T-helper 9 cell (primary cell): ENCODE measurements around the gene NANP.
"Not testable (repeated sequence)": the region's sequence is repeated elsewhere in the genome, so short reads cannot be mapped to it uniquely, and the experiment has no call there.

ENCODE experiments used
- DNase-seq: peaks from one replicate; pipeline ENCODE4 v3.0.0-alpha.2; 2020

NANP gene

DNA sequence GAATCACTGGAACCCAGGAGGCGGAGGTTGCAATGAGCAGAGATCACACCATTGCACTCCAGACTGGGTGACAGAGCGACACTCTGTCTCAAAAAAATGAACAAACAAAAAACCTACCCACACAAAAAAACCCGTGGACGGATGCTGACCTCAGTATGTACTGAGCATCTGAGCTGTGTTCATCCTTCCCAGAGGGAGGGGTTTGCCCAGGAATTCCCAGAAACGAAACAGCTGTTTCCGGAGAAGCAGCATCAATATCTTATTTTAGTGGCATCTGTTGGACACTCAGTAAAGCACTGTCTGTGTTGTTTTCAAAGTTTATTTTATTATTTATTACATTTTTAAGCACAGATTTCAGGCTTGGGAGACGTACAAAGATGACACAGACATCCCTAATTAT is 18.7 kb downstream of the NANP start:
- DNase-seq = no peak

GRCh38 chr20:25604611-25605010 is 19.2 kb downstream of the NANP start:
- DNase-seq = no peak

DNA sequence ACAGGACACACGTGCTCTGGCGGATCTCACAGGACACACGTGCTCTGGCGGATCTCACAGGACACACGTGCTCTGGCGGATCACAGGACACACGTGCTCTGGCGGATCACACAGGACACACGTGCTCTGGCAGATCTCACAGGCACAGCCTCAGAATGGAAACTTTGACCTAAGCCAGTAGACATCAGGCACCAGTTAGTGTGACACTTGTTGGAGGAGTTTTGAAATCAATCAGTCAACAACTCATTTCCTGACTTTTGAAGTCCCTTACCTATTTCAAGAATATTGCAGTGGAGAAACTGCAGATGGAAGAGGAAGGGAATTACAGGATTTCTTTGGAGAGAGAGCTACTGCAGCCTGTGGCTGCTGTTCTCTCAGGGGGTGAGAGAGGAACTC is 20.9 kb downstream of the NANP start:
- not testable (repeated sequence) for DNase-seq

DNA sequence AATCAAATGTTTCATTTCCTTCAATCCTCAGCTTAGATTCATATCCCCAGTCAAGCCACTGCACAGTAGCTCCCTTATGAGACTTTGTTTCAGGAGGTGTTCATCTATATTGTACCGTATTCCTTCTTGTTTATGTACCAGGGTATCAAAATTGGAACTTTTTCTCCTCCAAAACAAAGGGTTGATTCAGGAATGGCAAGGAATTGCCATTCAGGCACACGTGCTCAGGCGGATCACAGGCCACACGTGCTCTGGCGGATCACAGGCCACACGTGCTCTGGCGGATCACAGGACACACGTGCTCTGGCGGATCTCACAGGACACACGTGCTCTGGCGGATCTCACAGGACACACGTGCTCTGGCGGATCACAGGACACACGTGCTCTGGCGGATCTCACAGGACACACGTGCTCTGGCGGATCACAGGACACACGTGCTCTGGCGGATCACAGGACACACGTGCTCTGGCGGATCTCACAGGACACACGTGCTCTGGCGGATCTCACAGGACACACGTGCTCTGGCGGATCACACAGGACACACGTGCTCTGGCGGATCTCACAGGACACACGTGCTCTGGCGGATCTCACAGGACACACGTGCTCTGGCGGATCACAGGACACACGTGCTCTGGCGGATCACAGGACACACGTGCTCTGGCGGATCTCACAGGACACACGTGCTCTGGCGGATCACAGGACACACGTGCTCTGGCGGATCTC is 21.5 kb downstream of the NANP start:
- not testable (repeated sequence) for DNase-seq

DNA sequence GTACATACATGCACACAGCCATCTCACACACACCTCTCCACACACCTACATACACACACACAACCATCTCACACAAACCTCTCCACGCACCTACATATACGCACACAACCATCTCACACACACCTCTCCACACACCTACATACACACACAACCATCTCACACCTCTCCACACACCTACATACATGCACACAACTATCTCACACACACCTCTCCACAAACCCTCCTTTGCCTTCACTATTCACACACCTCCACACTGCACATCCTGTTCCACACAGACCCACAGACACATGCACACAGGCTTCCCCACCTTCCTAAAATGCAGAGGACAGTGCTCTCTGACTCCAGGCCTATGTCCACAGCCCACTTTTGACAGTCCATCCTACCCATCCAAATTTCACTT is 22.2 kb downstream of the NANP start:
- DNase-seq = no peak

GRCh38 chr20:25600632-25601031 is 23.2 kb downstream of the NANP start:
- DNase-seq = no peak

- no peak for DNase-seq
Observed at GRCh38 chr20:25592135-25592852, 31.5 kb downstream of the NANP start.

DNA sequence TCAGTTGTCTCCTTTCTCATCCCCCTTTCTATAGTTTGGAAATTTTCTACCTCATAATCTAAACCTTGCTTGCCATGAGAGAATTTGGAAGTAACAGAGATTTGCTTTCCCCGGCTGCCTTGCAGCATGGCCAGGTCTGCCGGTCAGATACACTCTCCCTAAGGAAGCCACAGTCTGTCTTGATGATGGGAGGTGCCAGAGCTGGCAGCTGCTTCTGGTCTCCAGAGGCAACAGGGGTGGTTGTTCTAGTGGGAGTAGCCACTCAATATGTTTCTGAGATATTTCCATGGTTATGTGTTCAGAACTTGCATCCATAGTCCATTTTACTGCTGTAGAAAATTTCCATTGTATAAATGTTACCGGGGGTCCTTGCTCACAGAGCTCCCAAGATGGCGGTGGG is 33.0 kb downstream of the NANP start:
- not testable (repeated sequence) for DNase-seq

DNA sequence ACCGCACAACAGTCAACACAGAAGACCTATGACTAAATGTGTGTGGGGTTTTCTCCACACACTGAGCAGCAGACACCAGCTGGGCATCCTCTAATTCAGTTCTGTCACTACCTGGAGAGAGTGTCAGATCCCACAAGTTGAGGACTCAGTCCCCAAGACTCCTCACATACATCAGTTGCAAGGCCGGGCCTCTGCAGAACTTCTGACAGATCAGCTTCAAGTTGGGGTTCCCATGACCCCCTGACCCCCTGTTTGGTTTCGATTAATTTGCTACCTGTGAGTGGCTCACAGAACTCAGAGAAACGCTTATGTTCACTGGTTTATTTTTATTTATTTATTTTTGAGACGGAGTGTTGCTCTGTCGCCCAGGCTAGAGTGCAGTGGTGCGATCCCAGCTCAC is 35.3 kb downstream of the NANP start:
- no peak for DNase-seq

- no peak for DNase-seq
Observed at GRCh38 chr20:25587536-25587935, 36.3 kb downstream of the NANP start.

DNA sequence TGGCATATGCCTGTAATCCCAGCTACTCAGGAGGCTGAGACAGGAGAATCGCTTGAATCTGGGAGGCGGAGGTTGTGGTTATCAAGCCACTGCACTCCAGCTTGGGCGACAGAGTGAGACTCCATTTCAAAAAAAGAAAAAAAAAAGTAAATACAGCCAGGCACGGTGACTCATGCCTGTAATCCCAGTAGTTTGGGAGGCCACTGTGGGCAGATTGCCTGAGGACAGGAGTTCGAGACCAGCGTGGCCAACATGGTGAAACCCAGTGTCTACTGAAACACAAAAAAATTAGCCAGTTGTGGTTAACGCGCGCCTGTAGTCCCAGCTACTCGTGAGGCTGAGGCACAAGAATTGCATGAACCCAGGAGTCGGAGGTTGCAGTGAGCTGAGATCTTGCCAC is 36.9 kb downstream of the NANP start:
- DNase-seq = no peak

- DNase-seq = peak; percentile 6
Observed at GRCh38 chr20:25584905-25585704, 38.7 kb downstream of the NANP start, which contains the start of gene NINL. Gene NINL (minus strand): TSS chr20:25585531. CDS start chr20:25526587, 58,944 bp downstream.

DNA sequence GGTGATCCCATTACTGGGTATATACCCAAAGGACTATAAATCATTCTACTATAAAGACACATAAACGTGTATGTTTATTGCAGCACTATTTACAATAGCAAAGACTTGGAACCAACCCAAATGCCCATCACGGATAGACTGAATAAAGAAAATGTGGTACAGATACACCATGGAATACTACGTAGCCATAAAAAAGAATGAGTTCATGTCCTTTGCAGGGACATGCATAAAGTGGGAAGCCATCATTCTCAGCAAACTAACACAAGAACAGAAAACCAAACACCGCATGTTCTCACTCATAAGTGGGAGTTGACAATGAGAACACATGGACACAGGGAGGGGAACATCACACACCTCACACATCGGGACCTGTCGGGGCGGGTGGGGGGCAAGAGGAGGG is 40.2 kb downstream of the NANP start:
- DNase-seq = not testable (repeated sequence)

GRCh38 chr20:25580711-25581110 is 43.1 kb downstream of the NANP start:
- DNase-seq = no peak

GRCh38 chr20:25579081-25579770 is 44.6 kb downstream of the NANP start:
- DNase-seq = no peak

GRCh38 chr20:25576783-25577530 is 46.9 kb downstream of the NANP start:
- no peak for DNase-seq

DNA sequence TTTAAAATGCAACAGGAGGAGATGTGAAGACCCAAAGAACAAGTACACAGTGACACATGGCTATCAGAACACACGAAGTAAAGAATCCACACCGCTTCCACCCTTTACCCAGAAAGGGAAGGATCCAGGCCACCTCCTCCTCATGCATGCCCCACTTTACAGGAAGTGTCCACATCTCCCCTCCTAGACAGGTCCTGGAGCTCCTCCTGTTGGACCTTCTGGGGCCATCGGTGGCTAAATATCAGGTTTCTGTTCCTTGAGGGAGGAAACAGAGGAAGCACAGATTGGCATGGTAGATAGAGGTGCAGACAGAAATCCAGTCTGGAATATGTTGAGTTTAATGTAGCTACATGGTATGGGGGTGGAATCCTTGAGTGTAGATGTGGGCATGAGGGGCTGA is 49.4 kb downstream of the NANP start:
- no peak for DNase-seq

- no peak for DNase-seq
Observed at GRCh38 chr20:25573288-25574251, 50.2 kb downstream of the NANP start.

- DNase-seq = no peak
Observed at GRCh38 chr20:25571817-25572216, 52.0 kb downstream of the NANP start.

DNA sequence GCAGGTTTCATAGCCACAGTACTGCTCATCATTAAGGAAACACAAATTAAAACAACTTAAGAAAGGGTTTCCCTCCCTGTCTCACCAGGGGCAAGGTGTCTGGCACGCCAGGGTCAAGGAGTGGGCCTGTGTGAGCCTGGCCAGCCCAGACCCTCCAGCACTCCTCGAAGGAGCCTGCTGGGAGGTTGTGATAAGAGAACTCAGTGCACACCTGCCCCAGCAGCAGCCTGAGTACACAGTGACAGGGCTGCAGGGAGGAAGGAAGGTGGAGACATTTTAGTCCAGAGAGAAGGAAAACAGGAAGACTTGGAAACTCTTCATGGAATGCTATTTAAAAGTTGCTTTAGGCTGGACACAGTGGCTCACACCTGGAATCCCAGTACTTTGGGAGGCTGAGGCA is 52.6 kb downstream of the NANP start:
- DNase-seq = no peak

DNA sequence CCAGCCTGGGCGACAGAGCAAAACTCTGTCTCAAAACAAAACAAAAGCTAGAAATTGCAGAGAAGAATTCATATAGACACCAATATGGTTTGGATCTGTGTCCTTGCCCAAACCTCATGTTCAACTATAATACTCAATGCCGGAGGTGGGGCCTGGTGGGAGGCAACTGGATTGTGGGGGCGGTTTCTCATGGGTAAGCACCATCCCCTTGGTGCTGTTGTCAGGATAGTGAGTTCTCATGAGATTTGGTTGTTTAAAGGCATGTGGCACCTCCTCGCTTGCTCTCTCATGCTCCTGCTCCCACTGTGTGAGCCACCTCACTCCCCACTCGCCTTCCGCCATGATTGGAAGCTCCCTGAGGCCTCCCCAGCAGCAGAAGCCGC is 53.7 kb downstream of the NANP start:
- DNase-seq = no peak
